Measurements from ENCODE around the gene C6orf120. TPM values are rescaled to one million over a fixed set of nuclear protein-coding genes. Genes with fewer than 3 reads are reported as not detected.

C6orf120 gene
- 48.4 and 60.8 TPM in 2 replicates for total RNA-seq (2014; rRNA removed; shearing (Covaris generic))

GRCh38 chr6:169701954-169702839, at the start of gene C6orf120, which contains the start of gene WDR27:
Gene C6orf120 (plus strand): TSS chr6:169702126. CDS start chr6:169702460, 334 bp downstream.
Gene WDR27 (minus strand): TSS chr6:169702029. CDS start chr6:169689005, 13,024 bp downstream.
- peak; percentile 99 for DNase-seq (ENCODE audit: low read depth)

GRCh38 chr6:169652896-169653295, 49.0 kb upstream of the C6orf120 start:
- no peak for DNase-seq (ENCODE audit: low read depth)

GRCh38 chr6:169653691-169654090, 48.2 kb upstream of the C6orf120 start:
- DNase-seq (ENCODE audit: low read depth): no peak

- peak; percentile 73 for DNase-seq (ENCODE audit: low read depth)
Observed at GRCh38 chr6:169654598-169655391, 47.1 kb upstream of the C6orf120 start.

GRCh38 chr6:169656546-169657283, 45.2 kb upstream of the C6orf120 start:
- no peak for DNase-seq (ENCODE audit: low read depth)

GRCh38 chr6:169657284-169657610, 44.7 kb upstream of the C6orf120 start:
- no peak for DNase-seq (ENCODE audit: low read depth)

GRCh38 chr6:169659820-169660610, 41.9 kb upstream of the C6orf120 start:
- DNase-seq (ENCODE audit: low read depth): no peak

GRCh38 chr6:169660751-169661390, 41.1 kb upstream of the C6orf120 start:
- no peak for DNase-seq (ENCODE audit: low read depth)

- no peak for DNase-seq (ENCODE audit: low read depth)
Observed at GRCh38 chr6:169661391-169661756, 40.6 kb upstream of the C6orf120 start.

- DNase-seq (ENCODE audit: low read depth): no peak
Observed at GRCh38 chr6:169663468-169663867, 38.5 kb upstream of the C6orf120 start.

- DNase-seq (ENCODE audit: low read depth): no peak
Observed at GRCh38 chr6:169664227-169664626, 37.7 kb upstream of the C6orf120 start.

GRCh38 chr6:169665289-169665688, 36.6 kb upstream of the C6orf120 start:
- DNase-seq (ENCODE audit: low read depth): no peak

GRCh38 chr6:169666441-169666840, 35.5 kb upstream of the C6orf120 start:
- DNase-seq (ENCODE audit: low read depth): no peak

GRCh38 chr6:169667716-169668115, 34.2 kb upstream of the C6orf120 start:
- DNase-seq (ENCODE audit: low read depth): no peak

GRCh38 chr6:169668203-169668847, 33.6 kb upstream of the C6orf120 start:
- DNase-seq (ENCODE audit: low read depth): no peak

GRCh38 chr6:169669147-169669546, 32.8 kb upstream of the C6orf120 start:
- DNase-seq (ENCODE audit: low read depth): no peak

- peak; percentile 66 for DNase-seq (ENCODE audit: low read depth)
Observed at GRCh38 chr6:169669889-169670288, 32.0 kb upstream of the C6orf120 start.

GRCh38 chr6:169671563-169671962, 30.4 kb upstream of the C6orf120 start:
- DNase-seq (ENCODE audit: low read depth): no peak

GRCh38 chr6:169675011-169675410, 26.9 kb upstream of the C6orf120 start:
- no peak for DNase-seq (ENCODE audit: low read depth)

- no peak for DNase-seq (ENCODE audit: low read depth)
Observed at GRCh38 chr6:169677096-169677495, 24.8 kb upstream of the C6orf120 start.
